Cardiac muscle cell (in vitro differentiated cells and primary cell): ENCODE data around the gene CMC1. TPM values are rescaled to one million over a fixed set of nuclear protein-coding genes. Genes with fewer than 3 reads are reported as not detected.
A peak's percentile ranks its signal among the peaks of the same experiment; 100 is the strongest.

Experiments used
- DNase-seq, 2 donors: peaks; one replicate each; pipeline versions ENCODE4 v3.0.0 to v3.0.0-alpha.2; 2010 to 2017; ENCODE audit warnings: low read depth in 1 of 2, low spot score in 1 of 2
- H3K27ac ChIP-seq: fragments of 200-600 bp; sonication (generic); 2 replicates; pipeline ENCODE4 v1.5.1; 2016
- H3K27me3 ChIP-seq: fragments of 200-600 bp; sonication (generic); 2 replicates; pipeline ENCODE4 v1.6.0; 2016; ENCODE audit warnings: control low read depth
- H3K36me3 ChIP-seq: fragments of 200-600 bp; sonication (generic); 2 replicates; pipeline ENCODE4 v1.5.1; 2016; ENCODE audit warnings: control low read depth
- H3K4me1 ChIP-seq: fragments of 200-600 bp; sonication (generic); 2 replicates; pipeline ENCODE4 v1.8.1; 2017; ENCODE audit warnings: low read depth, mild to moderate bottlenecking, mixed run types
- H3K4me3 ChIP-seq: fragments of 200-600 bp; sonication (generic); 2 replicates; pipeline ENCODE4 v1.5.1; 2016; ENCODE audit warnings: mild to moderate bottlenecking
- H3K9me3 ChIP-seq: fragments of 200-600 bp; sonication (generic); 2 replicates; pipeline ENCODE4 v1.5.1; 2017; ENCODE audit warnings: low read depth, mild to moderate bottlenecking, control low read depth
- CTCF ChIP-seq: IDR thresholded peaks from 2 replicates; pipeline ENCODE4 v1.5.1; 2012; ENCODE audit warnings: low read depth, mild to moderate bottlenecking, low read length
- polyA plus RNA-seq: library from polyadenylated mRNA; unstranded; fragments of >200 nt; fragmentation: Nextera tagmentation; extraction: Ambion mirVana; gene quantifications from 2 replicates; pipeline ENCODE4 v1.2.1, GENCODE V29; 2016
- total RNA-seq: library from RNA; depleted of rRNA; stranded (reverse); fragments of >200 nt; gene quantifications from 2 replicates; pipeline ENCODE4 v1.2.3, GENCODE V29; 2016

The CMC1 gene
- total and polyA plus RNA-seq, 2 experiments from 2014 or later = 9.2 to 72.0 TPM

- Histone ChIP-seq H3K9me3 (no peaks in the 10 kb centered on the region), H3K4me3 (no peak overlapping the region), H3K4me1 (no peaks in the 10 kb centered on the region), H3K27ac (no peak overlapping the region), H3K27me3 (no peaks in the 10 kb centered on the region), H3K36me3 (no peaks in the 10 kb centered on the region)
- peak in 1 of 2 donors; percentile 68 for DNase-seq
- TF ChIP-seq CTCF = no peak
Observed at GRCh38 chr3:28308196-28308595, 66.8 kb downstream of the CMC1 start.

- no peak for DNase-seq
- no peak for TF ChIP-seq CTCF
- Histone ChIP-seq H3K4me3 (no peak overlapping the region), H3K27me3 (no peaks in the 10 kb centered on the region), H3K9me3 (no peaks in the 10 kb centered on the region), H3K36me3 (no peaks in the 10 kb centered on the region), H3K27ac (no peak overlapping the region), H3K4me1 (no peaks in the 10 kb centered on the region)
Observed at GRCh38 chr3:28315711-28316110, 74.3 kb downstream of the CMC1 start.

GRCh38 chr3:28316226-28316625, 74.8 kb downstream of the CMC1 start:
- H3K9me3 ChIP-seq = no peaks in the 10 kb centered on the region
- peak in 1 of 2 donors; percentile 57 for DNase-seq
- no peaks in the 10 kb centered on the region for H3K4me1 ChIP-seq
- H3K36me3 ChIP-seq = no peaks in the 10 kb centered on the region
- H3K4me3 ChIP-seq = no peak overlapping the region
- no peaks in the 10 kb centered on the region for H3K27me3 ChIP-seq
- no peak for TF ChIP-seq CTCF
- H3K27ac ChIP-seq = no peak overlapping the region

- Histone ChIP-seq H3K4me1 (no peaks in the 10 kb centered on the region), H3K4me3 (no peak overlapping the region), H3K9me3 (no peaks in the 10 kb centered on the region), H3K36me3 (no peaks in the 10 kb centered on the region), H3K27me3 (no peaks in the 10 kb centered on the region), H3K27ac (no peak overlapping the region)
- DNase-seq = peak; percentile 58 to 62
- peak; percentile 69 for TF ChIP-seq CTCF
Observed at GRCh38 chr3:28317438-28318022, 76.1 kb downstream of the CMC1 start.

- Histone ChIP-seq H3K4me3 (no peak overlapping the region), H3K27me3 (no peaks in the 10 kb centered on the region), H3K4me1 (no peaks in the 10 kb centered on the region), H3K27ac (no peak overlapping the region), H3K9me3 (no peaks in the 10 kb centered on the region), H3K36me3 (peaks cover 5% of the 10 kb centered on the region)
- no peak for DNase-seq
- no peak for TF ChIP-seq CTCF
Observed at GRCh38 chr3:28320981-28321380, 79.6 kb downstream of the CMC1 start.
